Adrenal gland (tissue), 5 donors: Measurements from ENCODE around the gene RSPO3.

Experiments
- CTCF ChIP-seq, 6 experiments: fragments of 450-650 bp in 4 of 6; fragments of 200-600 bp in 2 of 6; sonication (generic) in 1 of 6; IDR thresholded peaks; 1 replicate in 5 of 6; 2 replicates in 1 of 6; pipeline versions ENCODE4 v1.5.1 to v1.8.0; 2016 to 2021; ENCODE audit warnings: antibody characterized with exemption in 6 of 6, mild to moderate bottlenecking in 2 of 6, moderate library complexity in 1 of 6
- POLR2A ChIP-seq, 2 donors: fragments of 450-650 bp; IDR thresholded peaks; one replicate each; pipeline ENCODE4 v1.6.1; 2017; ENCODE audit warnings: antibody characterized with exemption in 2 of 2, mild to moderate bottlenecking in 2 of 2, moderate library complexity in 1 of 2
- donor health status: DM: no; HTN: no; CAD: no.

- TF ChIP-seq CTCF (IDR thresholded peaks at IDR 0.05) (no peak), POLR2A (IDR thresholded peaks at IDR 0.05) (no peak)
These were observed 89.2 kb downstream of the RSPO3 start for GRCh38 chr6:127207591-127208120.
